Measurements from ENCODE around the gene NANOGP8.

Gene NANOGP8

DNA sequence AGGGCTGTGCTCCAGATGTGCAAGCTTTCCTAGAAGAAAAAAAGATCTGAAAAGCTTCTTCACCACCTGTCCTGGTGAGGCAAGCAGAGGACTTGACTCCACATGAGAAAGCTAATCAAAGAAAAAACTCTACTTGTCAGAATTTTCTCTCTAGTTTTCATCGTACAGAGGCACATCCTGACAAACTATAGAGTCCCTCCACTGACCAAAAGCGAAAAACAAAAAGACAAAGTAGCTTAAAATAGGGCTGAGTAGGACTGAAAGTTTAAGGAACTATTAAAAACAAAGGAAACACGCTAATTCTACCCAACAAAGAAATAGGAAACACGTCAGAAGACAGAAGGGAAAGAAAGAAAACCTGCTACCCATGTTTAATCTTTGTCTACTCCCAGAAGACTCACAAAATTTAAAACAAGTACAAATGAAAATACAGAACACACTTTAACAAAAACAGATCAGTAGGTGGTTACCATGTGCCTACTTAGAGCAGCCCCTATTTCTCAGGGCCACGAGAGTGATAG is 26.5 kb downstream of the NANOGP8 start:
- DNase-seq (ENCODE audit: low spot score): no peak

DNA sequence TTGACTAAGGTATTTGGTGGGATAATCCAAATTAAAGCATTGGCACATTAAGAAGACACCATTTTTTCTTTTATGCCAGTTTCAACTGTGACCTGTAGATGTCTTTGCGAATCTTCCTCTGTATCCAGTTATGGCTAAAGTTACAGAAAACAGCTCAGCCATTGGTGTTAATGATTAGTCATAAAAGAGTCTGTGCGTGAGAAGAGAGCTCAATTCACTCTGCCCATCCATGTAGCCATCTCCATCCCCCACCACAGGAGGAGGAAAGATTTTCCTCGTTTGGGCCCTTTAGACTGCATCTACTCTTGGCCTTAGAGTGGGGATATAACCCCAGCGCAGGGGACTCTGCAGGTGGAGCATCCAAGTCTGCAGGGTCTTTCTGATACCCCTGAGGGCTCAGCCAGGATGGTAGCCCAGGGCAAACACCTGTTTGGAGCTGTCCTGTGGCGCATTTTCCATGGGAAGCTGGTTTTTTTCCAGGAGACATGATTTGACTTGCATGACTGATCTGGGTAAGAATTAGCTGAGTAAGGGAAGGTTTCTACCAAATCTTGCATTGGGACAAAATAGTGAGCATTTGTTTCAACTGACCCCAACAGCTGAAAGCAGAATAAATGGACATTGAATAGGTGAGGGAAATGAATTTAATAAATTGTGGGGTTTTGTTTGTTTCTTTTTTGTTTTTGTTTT is 29.5 kb downstream of the NANOGP8 start:
- no peak for DNase-seq (ENCODE audit: low spot score)

- DNase-seq (ENCODE audit: low spot score): no peak
Measured at GRCh38 chr15:35054380-35054779, 30.7 kb downstream of the NANOGP8 start.

DNA sequence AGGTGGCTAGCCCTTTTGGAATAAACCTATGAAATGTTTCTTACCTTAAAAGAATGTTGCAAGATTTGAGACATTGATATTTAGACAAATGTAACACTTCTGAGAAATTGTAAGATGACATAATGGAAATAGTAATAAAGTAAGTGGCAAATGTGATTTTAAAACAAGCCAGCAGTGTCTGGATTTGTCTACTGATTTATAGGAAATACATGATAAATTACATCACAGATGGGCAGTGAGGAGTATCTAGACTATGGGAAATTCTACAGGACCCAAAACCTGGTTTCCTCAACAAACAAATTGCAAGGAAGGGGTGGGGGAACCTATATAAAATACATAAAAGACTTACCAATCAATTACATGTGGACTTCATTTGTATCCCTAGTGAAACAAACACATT is 37.1 kb downstream of the NANOGP8 start:
- DNase-seq (ENCODE audit: low spot score): no peak

GRCh38 chr15:35047528-35047927 is 37.6 kb downstream of the NANOGP8 start:
- no peak for DNase-seq (ENCODE audit: low spot score)

DNA sequence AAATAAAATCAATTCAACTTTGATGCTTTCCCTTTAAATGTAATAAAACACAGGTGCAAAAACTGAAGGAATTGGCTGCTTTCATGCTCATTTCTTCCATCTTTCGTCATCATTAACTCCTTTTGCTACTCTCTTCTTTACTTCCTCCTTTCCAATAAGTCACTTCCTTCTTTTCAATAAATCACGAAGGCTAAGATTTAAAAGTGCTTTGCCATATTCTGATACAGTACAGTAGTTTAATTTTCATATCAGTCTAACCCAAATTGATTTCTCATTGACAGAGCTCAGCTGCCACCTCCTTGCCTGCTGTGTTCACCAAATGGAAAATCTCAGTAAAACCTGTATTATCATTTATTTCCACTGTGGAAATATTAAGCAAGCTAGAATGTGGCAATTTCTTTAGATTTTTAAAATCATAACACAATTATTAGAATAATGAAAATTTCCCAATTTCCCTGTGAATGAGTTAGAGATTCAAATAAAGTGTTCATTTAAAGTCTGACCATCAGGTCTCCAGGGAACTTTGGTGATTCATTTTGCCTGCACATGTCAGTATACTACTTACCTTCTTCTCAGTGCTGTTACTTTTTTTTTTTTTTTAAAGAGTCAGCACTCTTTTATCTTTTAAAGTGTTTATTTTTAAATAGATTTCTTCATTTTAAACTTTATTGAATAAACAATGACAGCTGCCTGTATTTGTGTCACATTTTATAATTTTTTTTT is 41.6 kb downstream of the NANOGP8 start:
- no peak for DNase-seq (ENCODE audit: low spot score)

DNA sequence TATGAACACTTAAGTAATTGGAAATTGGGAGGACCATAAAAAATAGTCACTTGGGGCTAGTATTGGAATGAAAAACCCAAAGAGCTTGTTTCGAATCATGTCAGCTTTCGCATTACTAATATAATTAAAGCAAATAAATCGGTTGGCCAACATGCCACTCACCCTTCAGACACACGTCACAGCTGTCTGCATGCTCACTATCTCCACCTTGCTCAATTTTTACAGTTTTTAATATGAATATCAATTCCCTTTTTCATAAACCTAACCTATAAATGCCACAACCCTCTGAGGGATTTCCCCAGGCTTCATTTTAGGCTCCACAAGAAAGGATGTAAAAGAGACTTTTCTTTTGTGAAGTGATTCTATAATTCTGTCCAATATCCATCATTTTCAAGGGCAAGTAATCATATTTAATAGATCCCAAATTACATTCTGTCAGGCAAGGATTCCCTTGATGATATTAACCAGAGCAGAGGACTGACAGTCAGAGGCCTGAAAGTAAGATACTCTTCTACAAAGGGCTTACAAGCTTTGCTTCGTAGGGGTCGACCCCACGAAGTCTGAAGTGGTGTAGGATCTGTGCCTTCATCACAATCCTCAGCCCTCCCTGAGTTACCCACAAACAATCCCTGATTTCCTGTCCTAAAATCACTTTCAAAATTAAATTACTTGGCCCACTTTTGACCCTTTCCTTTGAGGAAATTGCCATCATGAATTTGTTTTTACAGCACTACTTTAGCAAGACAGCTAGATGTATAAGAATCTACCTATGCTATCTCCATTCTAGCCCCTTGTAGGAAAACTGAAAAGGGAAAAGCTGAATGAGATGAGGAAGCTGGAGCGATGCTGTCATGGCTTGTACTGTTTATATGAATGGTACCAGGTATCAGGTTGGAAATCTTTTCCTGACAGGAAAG is 44.5 kb downstream of the NANOGP8 start:
- DNase-seq (ENCODE audit: low spot score): no peak

- no peak for DNase-seq (ENCODE audit: low spot score)
Measured at GRCh38 chr15:35038626-35039451, 46.3 kb downstream of the NANOGP8 start.
